ENCODE data around the gene CLDN9. TPM values are rescaled to one million over a fixed set of nuclear protein-coding genes. Genes with fewer than 3 reads are reported as not detected.

The CLDN9 gene
- total and polyA plus RNA-seq, 9 of the 15 experiments (the other 6 are each of a cell fraction or from before 2014, with no cell fraction given) = 0.12 to 0.44 (median 0.22) TPM; not detected in 4

DNA sequence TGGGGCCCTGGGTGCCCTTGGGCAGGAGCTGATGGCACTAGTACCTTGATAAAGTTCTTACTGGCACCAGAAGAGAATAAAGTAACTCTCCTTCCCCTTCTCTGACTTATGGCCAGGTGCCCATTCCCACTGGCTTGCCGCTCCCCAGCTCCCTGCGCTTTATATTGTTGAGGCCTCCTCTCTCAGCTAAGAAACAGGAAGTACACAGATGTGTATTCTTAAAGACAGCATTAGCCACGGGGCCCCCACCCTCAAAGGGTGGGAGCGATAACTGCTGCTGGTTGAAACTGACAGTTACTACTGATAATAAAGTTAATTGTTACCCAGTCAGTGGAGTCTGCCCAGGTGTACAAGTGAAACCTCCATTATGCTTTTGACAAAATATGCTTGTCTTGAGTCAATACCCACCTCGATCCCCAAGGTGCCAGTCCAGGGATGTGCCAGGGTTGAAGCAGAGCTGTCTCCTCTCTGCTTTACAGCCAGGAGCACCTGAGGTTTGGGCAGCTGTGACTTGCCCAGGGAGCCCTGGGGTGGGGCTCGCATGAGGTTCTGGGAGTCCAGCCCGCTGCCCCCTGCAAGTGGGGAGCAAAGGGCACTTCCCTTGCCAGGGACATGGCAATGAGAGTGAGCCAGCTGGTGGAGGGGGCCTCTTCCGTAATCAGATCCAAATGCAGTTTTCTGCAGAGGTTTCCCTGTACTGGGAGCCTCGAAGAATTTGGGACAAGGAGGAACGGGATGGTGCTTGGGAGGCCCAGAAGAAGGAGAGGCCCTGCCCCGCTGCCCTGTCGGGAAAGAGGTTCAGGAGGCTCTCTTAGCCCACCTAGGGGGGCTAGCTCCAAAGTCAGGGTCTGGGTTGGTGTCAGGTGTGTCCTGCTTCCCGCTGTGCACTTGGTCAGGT is 5.4 kb upstream of the CLDN9 start (continued):
- TF ChIP-seq RFX7 (CRISPR knock-in tag; IDR thresholded peaks at IDR 0.05) = no peak
- TF ChIP-seq CCAR2 (IDR thresholded peaks at IDR 0.05; ENCODE audit: low read depth, low read length) = no peak
- TF ChIP-seq, protein P1, sequence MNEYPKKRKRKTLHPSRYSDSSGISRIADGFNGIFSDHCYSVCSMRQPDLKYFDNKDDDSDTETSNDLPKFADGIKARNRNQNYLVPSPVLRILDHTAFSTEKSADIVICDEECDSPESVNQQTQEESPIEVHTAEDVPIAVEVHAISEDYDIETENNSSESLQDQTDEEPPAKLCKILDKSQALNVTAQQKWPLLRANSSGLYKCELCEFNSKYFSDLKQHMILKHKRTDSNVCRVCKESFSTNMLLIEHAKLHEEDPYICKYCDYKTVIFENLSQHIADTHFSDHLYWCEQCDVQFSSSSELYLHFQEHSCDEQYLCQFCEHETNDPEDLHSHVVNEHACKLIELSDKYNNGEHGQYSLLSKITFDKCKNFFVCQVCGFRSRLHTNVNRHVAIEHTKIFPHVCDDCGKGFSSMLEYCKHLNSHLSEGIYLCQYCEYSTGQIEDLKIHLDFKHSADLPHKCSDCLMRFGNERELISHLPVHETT (CRISPR knock-in tag; conservative IDR thresholded peaks at IDR 0.05 in 1 of 2, IDR thresholded peaks at IDR 0.05 in 1 of 2) = peak in 1 of 2 experiments; percentile 53; a peak in 1 of 4 replicates
- TF ChIP-seq KDM2B (CRISPR knock-in tag; IDR thresholded peaks at IDR 0.05) = no peak
- peak; percentile 44; the same call in 1 of the 2 replicates for TF ChIP-seq PHF8 (IDR thresholded peaks at IDR 0.05; ENCODE audit: borderline replicate concordance, low read length)
- no peak for TF ChIP-seq NBN (IDR thresholded peaks at IDR 0.05; ENCODE audit: low read depth)
- peak; percentile 75 for TF ChIP-seq EP300 (IDR thresholded peaks at IDR 0.05; ENCODE audit: low read length)
- TF ChIP-seq, protein P2, sequence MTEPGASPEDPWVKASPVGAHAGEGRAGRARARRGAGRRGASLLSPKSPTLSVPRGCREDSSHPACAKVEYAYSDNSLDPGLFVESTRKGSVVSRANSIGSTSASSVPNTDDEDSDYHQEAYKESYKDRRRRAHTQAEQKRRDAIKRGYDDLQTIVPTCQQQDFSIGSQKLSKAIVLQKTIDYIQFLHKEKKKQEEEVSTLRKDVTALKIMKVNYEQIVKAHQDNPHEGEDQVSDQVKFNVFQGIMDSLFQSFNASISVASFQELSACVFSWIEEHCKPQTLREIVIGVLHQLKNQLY (CRISPR knock-in tag; conservative IDR thresholded peaks at IDR 0.05) = no peak
- 0 out of 2 replicates have a peak, but pooled peaks have one; percentile 28 for TF ChIP-seq GABPA (tag; conservative IDR thresholded peaks at IDR 0.05; ENCODE audit: low read depth)
- TF ChIP-seq, protein P3, sequence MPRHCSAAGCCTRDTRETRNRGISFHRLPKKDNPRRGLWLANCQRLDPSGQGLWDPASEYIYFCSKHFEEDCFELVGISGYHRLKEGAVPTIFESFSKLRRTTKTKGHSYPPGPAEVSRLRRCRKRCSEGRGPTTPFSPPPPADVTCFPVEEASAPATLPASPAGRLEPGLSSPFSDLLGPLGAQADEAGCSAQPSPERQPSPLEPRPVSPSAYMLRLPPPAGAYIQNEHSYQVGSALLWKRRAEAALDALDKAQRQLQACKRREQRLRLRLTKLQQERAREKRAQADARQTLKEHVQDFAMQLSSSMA (CRISPR knock-in tag; IDR thresholded peaks at IDR 0.05) = no peak
- TF ChIP-seq TEAD4 (IDR thresholded peaks at IDR 0.05; ENCODE audit: low read length) = peak; percentile 25; the same call in 1 of the 2 replicates
- no peak for TF ChIP-seq TEAD4 (CRISPR knock-in tag; IDR thresholded peaks at IDR 0.05; ENCODE audit: borderline replicate concordance)
- no peak for TF ChIP-seq ZFP30 (CRISPR knock-in tag; IDR thresholded peaks at IDR 0.05; ENCODE audit: borderline replicate concordance)
- TF ChIP-seq MCM5 (IDR thresholded peaks at IDR 0.05; ENCODE audit: low read depth) = no peak
- TF ChIP-seq ELF4 (CRISPR knock-in tag; IDR thresholded peaks at IDR 0.05) = 0 out of 2 replicates have a peak, but pooled peaks have one; percentile 4
- TF ChIP-seq, protein P4, sequence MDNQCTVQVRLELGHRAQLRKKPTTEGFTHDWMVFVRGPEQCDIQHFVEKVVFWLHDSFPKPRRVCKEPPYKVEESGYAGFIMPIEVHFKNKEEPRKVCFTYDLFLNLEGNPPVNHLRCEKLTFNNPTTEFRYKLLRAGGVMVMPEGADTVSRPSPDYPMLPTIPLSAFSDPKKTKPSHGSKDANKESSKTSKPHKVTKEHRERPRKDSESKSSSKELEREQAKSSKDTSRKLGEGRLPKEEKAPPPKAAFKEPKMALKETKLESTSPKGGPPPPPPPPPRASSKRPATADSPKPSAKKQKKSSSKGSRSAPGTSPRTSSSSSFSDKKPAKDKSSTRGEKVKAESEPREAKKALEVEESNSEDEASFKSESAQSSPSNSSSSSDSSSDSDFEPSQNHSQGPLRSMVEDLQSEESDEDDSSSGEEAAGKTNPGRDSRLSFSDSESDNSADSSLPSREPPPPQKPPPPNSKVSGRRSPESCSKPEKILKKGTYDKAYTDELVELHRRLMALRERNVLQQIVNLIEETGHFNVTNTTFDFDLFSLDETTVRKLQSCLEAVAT (IDR thresholded peaks at IDR 0.05) = no peak; a peak in 1 of 4 replicates
- TF ChIP-seq ZNF184 (CRISPR knock-in tag; IDR thresholded peaks at IDR 0.05) = no peak
- TF ChIP-seq CBX5 (IDR thresholded peaks at IDR 0.05; ENCODE audit: borderline replicate concordance, low read depth) = no peak
- TF ChIP-seq, protein P5, sequence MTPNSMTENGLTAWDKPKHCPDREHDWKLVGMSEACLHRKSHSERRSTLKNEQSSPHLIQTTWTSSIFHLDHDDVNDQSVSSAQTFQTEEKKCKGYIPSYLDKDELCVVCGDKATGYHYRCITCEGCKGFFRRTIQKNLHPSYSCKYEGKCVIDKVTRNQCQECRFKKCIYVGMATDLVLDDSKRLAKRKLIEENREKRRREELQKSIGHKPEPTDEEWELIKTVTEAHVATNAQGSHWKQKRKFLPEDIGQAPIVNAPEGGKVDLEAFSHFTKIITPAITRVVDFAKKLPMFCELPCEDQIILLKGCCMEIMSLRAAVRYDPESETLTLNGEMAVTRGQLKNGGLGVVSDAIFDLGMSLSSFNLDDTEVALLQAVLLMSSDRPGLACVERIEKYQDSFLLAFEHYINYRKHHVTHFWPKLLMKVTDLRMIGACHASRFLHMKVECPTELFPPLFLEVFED (CRISPR knock-in tag; conservative IDR thresholded peaks at IDR 0.05) = no peak
- no peak for TF ChIP-seq SNIP1 (IDR thresholded peaks at IDR 0.05; ENCODE audit: low read depth)
- TF ChIP-seq RHOXF2B (CRISPR knock-in tag; conservative IDR thresholded peaks at IDR 0.05) = no peak
- TF ChIP-seq FIP1L1 (IDR thresholded peaks at IDR 0.05; ENCODE audit: low read depth, low read length, poor library complexity, severe bottlenecking) = no peak
